Stimulated activated naive CD4-positive, alpha-beta T cell (primary cell): ENCODE measurements around the gene GASK1A.
"Not testable (repeated sequence)": the region's sequence is repeated elsewhere in the genome, so short reads cannot be mapped to it uniquely, and the experiment has no call there.

ENCODE experiments used
- DNase-seq, 6 experiments: peaks; one replicate each; lab custom pipeline; 2025; lab: John Stamatoyannopoulos, UW

Gene GASK1A

DNA sequence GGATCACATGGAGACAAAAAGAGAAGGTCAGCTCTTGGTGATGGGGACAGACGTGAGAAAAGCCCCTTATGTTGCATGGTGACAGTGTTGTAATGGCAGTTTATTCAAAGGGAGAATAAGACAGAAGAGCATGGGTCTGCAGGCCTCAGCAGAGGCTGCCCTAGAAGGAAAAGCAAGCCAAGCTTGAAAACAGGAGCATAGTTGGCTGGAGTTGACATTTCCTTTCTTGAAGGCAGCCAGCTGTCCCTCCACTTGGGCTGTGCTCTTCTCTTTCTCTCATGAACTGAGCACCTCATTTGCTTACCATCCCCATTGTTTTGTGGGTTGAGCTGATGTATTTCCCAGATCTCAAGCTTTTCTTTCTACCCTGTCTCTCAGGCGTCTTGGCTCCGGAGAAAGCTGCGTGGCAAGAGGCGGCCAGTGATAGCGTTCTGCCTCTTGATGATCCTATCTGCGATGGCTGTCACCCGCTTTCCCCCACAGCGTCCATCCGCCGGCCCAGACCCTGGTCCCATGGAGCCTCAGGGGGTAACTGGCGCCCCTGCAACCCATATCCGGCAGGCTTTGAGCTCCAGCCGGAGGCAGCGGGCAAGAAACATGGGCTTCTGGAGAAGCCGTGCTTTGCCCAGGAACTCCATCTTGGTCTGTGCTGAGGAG lies 52.9 kb downstream of the GASK1A start:
- no peak for DNase-seq

GRCh38 chr3:43032646-43033628 lies 53.8 kb downstream of the GASK1A start:
- no peak for DNase-seq

DNA sequence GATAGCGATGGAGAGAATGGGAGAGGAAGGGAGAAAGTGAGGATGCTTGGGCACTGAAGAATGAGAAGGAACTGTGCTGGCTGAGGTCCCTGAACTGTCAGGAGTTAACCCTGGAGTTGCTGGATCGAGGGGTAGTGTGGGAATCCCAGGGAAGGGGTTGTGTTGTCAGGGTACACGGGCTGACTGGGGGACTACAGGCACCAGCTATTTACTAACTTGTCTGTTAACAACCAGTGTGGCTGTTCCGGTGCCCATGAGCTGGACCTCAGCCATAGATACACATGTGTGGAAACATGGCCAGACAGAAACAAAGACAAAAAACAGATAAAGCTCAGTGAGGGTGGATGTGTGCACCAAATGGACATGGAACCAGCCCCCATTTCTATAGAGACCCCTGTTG lies 55.1 kb downstream of the GASK1A start:
- no peak for DNase-seq

DNA sequence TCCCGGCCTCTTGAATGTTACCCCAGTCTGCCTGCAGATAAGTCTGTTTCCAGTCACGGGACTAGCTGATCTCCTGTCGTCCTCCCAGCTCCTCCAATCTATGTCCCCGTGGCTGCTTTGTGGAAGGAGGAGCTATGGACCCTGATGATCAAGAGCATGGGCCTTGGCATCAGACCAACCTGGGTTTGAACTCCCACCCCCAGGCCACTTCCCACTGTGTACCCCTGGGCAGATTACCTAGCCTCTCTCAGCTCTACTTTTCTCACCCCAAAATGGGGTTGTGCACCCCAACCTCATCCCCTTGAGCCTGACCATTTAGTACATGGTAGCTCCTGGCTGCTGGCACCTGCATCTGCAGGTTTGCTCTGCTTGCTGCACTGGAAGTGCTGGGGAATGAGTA lies 55.8 kb downstream of the GASK1A start:
- DNase-seq: no peak

DNA sequence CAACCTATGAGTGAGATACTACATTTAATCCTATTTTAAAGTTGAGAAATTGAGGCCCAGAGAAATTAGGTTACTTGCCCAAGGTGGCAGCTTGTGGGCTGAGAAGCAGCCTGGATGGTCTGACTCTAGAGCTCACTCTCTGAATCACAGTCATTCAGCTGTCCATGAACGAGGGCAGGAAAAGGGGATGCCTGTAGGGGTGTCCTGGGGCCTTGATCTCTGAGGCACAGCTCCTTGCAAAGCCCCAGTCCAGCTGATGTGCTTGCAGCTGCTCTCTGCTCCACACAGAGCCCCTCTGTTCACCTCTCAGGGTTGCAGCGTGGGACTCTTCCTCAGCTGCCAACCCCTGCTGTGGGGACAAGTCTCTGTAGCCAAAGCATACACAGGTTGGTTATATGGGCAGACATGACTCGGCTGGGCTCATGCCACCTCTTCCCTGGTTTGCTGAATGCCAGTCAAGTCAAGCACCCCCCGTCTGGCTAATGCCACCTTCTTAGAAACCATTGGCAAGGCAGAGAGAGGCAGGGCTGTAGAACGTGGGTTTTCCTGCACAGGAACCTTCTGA lies 56.8 kb downstream of the GASK1A start:
- no peak for DNase-seq

- no peak for DNase-seq
Measured at GRCh38 chr3:43036621-43037423, 57.7 kb downstream of the GASK1A start.

DNA sequence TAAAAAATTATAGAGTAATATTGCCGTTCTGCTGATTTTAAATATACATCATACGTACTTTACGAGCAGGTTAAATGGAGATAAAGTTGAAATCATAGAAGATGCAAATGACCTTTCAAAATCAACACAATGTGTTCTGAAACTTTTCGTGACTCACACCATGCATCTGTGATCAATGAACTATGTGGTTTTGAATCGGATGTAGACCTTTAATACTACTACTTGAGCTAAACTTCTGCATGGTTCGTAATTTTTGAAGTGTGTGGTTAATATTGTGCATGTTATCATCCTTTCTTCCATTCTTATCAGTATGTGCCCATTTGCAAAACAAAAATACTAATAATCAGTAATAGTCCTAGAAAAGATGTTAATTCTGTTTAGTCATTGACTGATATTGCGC lies 58.9 kb downstream of the GASK1A start:
- DNase-seq: no peak

- no peak for DNase-seq
Measured at GRCh38 chr3:43041517-43041916, 62.4 kb downstream of the GASK1A start.

DNA sequence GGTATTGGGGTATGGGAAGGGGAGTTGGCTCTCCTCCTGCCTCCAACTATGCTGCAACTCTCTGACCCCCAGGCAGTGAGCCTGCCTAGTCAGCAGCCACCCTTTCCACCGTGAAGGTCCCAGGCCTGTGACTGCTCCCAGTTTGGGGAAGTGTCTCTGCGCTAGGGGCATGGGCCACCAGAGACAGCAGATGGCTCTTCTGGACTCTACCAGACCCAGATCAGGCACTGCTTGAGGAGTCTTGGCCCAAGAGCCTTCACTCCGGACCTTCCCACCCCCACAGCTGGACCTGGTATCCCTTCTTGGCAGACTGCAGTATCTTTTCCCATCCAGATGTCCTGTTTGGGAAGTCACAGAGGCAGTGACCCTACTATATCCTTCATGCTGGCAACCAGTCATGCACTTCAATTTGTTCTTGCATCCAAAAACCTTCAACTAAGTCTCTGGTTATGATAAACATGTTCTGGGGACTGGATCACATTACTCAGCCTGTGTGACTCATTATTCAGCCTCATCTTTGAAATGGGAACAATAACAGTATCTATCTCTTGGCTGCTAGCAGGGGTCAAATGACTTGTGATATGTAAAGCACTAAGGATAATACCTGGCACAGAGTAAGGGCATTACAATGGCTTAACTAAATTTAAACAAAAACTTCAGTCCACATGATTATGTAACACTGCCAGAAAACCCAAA lies 64.1 kb downstream of the GASK1A start:
- no peak for DNase-seq

GRCh38 chr3:43043793-43044192 lies 64.7 kb downstream of the GASK1A start:
- DNase-seq: no peak

- not testable (repeated sequence) for DNase-seq
Measured at GRCh38 chr3:43045079-43045478, 66.0 kb downstream of the GASK1A start.

- DNase-seq: no peak
Measured at GRCh38 chr3:43046583-43046982, 67.5 kb downstream of the GASK1A start.

DNA sequence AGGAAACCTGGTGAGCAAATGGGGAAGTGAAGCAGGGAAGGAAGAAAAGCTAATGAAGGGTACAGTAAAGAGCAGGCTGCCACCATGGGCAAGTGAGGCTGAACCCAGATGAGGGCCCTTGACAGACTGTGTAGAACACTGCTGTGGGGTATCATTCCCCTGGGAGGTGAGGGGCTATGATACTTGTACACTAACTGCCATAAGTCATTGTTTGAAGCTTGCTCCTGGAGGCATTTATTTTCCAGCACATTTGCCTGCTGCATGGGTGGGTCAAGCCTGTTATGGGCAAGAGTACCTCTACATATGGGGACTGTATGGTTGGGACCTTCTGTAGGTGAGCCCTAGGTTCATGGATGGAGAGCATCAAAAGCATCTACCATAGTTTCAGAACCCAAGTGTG lies 69.4 kb downstream of the GASK1A start:
- no peak for DNase-seq

DNA sequence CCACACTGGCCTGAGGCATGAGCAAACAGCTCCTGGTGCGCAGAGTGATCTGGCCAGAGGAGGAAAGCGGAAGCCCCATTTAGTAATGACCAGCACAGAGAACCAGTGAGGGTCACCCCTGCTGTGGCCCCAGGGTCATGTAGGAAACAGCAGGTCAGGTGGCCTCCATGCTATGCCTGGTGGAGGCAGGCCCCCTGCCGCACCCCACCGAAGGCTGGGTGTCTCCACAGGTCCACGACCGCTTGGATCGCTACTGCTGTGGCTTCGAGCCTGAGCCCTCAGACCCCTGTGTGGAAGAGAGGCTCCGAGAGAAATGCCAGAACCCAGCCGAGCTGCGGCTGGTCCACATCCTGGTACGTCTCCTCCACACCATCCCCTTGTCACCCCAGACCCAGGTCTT lies 74.2 kb downstream of the GASK1A start:
- no peak for DNase-seq

DNA sequence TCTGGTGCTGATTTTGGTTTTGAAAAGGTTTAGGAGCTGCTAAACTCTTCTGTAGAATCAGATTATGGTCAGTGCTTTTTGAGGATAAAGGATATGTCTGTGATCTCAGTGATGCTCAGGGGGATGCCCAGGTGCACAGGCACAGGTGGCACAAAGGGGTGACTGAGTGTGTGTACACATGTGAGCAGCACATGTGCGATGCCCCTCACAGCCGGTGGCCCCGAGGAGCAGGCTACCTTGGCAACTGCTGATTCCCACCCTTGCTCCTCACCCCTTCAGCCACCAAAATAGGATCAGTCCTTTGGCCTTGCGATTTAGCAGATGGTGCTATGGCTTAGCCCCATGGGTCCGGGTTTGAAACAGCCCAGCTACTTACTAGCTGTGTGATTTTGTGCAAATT lies 75.6 kb downstream of the GASK1A start:
- DNase-seq: no peak

DNA sequence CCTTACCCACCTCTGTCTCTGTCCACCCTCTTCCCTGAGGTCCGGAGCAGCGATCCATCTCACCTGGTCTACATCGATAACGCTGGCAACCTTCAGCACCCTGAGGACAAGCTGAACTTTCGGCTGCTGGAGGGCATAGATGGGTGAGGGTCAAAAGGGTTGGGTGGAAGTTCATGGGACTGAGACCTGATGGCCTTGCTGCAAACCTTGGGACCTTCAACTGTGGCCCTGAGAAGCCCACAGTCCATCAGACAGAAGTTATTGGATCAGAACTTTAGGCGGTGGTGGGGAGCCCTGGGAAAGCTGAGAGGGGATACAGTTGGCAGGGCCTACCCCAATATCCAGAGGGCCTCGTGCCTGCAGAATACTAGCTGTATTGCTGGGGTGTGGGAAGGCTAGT lies 76.3 kb downstream of the GASK1A start:
- DNase-seq: no peak

- no peak for DNase-seq
Measured at GRCh38 chr3:43055806-43056770, 77.0 kb downstream of the GASK1A start.

DNA sequence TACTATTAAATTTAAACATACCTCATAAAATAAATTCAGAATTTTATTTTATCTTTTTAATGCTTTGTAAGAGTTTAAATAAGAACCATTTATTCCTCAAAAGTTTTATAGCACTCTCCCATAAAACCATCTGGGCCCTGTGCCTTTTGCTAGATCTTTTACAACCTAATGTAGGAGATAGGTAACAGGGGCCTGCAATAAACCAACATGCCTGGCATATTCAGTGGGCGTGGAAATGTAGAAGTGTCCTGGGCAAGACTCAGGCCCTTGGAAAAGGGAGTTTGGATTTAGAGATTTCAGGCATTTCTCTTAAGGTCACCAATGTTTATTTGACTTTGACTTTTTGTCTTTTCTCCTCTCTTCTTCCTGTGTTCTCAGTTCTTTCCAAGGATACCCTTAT lies 80.3 kb downstream of the GASK1A start:
- DNase-seq: no peak

- no peak for DNase-seq
Measured at GRCh38 chr3:43061101-43061895, 82.2 kb downstream of the GASK1A start.
